ENCODE results near the gene WNT9A. TPM values are rescaled to one million over a fixed set of nuclear protein-coding genes. Genes with fewer than 3 reads are reported as not detected.

The WNT9A gene
- total and polyA plus RNA-seq, 2 experiments from 2014 or later = 1.5 to 2.8 TPM

DNA sequence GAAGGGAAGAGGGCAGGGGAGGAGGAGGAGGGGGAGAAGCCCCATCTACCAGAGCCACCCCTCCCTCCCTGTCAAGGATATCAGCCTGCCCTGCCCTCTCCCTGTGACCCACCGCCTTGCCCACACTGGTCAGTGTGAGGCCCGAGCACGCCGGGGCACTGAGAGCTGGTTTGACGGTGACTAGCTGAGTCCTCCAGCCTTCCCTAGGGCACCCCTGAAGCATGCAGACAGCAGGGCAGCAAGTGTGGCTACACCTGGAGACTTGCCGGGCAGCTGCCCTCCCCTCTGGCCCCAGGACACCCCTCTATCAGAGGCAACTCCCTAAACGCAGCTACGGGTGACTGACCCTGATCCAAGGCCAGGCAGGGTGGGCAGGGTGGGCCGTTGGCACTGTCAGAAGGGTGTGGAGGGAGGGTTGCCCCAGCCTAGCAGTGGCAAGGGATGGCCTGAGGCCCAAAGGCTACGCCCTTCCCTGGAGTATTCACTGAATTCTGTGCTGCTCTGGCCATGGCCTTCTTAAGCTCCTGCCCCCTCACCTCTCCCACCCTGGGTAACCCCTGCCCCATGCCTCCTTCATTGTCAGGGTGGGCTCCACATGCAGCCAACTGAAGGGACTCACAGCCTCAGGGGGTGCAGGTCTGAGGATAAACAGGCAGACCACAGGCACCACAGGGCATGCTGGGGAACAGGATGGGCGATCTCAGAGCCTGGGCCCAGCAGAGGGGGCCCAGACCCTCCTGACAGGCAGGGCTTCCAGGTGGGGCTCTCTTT, 19.6 kb downstream of the WNT9A start:
- Histone ChIP-seq H3K27me3 (no peaks in the 10 kb centered on the region), H3K9me3 (ENCODE audit: low read depth) (no peaks in the 10 kb centered on the region), H2AFZ (no peak overlapping the region), H3K79me2 (no peaks in the 10 kb centered on the region), H3K4me3 (no peak overlapping the region), H3K4me2 (no peak overlapping the region), H4K20me1 (ENCODE audit: insufficient read depth, poor library complexity, severe bottlenecking) (no peaks in the 10 kb centered on the region), H3K36me3 (replicated peaks; ENCODE audit: insufficient read depth, low read depth) (no peaks in the 10 kb centered on the region), H3K27ac (no peak overlapping the region), H3K4me1 (ENCODE audit: insufficient read depth) (no peaks in the 10 kb centered on the region), H3K9me2 (replicated peaks; ENCODE audit: insufficient read depth) (no peaks in the 10 kb centered on the region)
- WGBS (ENCODE audit: low lambda C conversion rate, missing lambda C conversion rate) = 86% methylated on average over 8 of the region's 11 CpGs
- no peak for DNase-seq (ENCODE audit: low spot score)
- TF ChIP-seq, protein P1, sequence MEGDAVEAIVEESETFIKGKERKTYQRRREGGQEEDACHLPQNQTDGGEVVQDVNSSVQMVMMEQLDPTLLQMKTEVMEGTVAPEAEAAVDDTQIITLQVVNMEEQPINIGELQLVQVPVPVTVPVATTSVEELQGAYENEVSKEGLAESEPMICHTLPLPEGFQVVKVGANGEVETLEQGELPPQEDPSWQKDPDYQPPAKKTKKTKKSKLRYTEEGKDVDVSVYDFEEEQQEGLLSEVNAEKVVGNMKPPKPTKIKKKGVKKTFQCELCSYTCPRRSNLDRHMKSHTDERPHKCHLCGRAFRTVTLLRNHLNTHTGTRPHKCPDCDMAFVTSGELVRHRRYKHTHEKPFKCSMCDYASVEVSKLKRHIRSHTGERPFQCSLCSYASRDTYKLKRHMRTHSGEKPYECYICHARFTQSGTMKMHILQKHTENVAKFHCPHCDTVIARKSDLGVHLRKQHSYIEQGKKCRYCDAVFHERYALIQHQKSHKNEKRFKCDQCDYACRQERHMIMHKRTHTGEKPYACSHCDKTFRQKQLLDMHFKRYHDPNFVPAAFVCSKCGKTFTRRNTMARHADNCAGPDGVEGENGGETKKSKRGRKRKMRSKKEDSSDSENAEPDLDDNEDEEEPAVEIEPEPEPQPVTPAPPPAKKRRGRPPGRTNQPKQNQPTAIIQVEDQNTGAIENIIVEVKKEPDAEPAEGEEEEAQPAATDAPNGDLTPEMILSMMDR (IDR thresholded peaks at IDR 0.05; ENCODE audit: poor library complexity) = no peak
- no peak for TF ChIP-seq EZH2phosphoT487 (IDR thresholded peaks at IDR 0.05; ENCODE audit: low read depth, severe bottlenecking, unreplicated experiment)
- TF ChIP-seq EZH2 (IDR thresholded peaks at IDR 0.05; ENCODE audit: borderline replicate concordance) = no peak

GRCh38 chr1:227926896-227927885, 20.5 kb downstream of the WNT9A start:
- Histone ChIP-seq H3K79me2 (no peaks in the 10 kb centered on the region), H3K9me2 (replicated peaks; ENCODE audit: insufficient read depth) (no peaks in the 10 kb centered on the region), H3K36me3 (replicated peaks; ENCODE audit: insufficient read depth, low read depth) (no peaks in the 10 kb centered on the region), H3K4me2 (no peak overlapping the region), H3K27ac (no peak overlapping the region), H3K27me3 (no peaks in the 10 kb centered on the region), H4K20me1 (ENCODE audit: insufficient read depth, poor library complexity, severe bottlenecking) (no peaks in the 10 kb centered on the region), H3K9me3 (ENCODE audit: low read depth) (no peaks in the 10 kb centered on the region), H2AFZ (no peak overlapping the region), H3K4me3 (no peak overlapping the region), H3K4me1 (ENCODE audit: insufficient read depth) (no peaks in the 10 kb centered on the region)
- DNase-seq (ENCODE audit: low spot score) = no peak
- TF ChIP-seq EZH2 (IDR thresholded peaks at IDR 0.05; ENCODE audit: borderline replicate concordance) = no peak
- TF ChIP-seq, protein P1 (IDR thresholded peaks at IDR 0.05; ENCODE audit: poor library complexity) = no peak
- TF ChIP-seq EZH2phosphoT487 (IDR thresholded peaks at IDR 0.05; ENCODE audit: low read depth, severe bottlenecking, unreplicated experiment) = no peak
- WGBS (ENCODE audit: low lambda C conversion rate, missing lambda C conversion rate) = 87% methylated on average over 18 of the region's 20 CpGs

GRCh38 chr1:227926216-227926791, 21.4 kb downstream of the WNT9A start:
- no peak overlapping the region for H3K4me3 ChIP-seq
- H3K27ac ChIP-seq = no peak overlapping the region
- H3K79me2 ChIP-seq = no peaks in the 10 kb centered on the region
- H4K20me1 ChIP-seq (ENCODE audit: insufficient read depth, poor library complexity, severe bottlenecking) = no peaks in the 10 kb centered on the region
- no peak overlapping the region for H3K4me2 ChIP-seq
- H3K9me2 ChIP-seq (replicated peaks; ENCODE audit: insufficient read depth) = no peaks in the 10 kb centered on the region
- no peaks in the 10 kb centered on the region for H3K9me3 ChIP-seq (ENCODE audit: low read depth)
- TF ChIP-seq EZH2 (IDR thresholded peaks at IDR 0.05; ENCODE audit: borderline replicate concordance) = no peak
- TF ChIP-seq, protein P1 (IDR thresholded peaks at IDR 0.05; ENCODE audit: poor library complexity) = no peak
- no peak for TF ChIP-seq EZH2phosphoT487 (IDR thresholded peaks at IDR 0.05; ENCODE audit: low read depth, severe bottlenecking, unreplicated experiment)
- no peaks in the 10 kb centered on the region for H3K4me1 ChIP-seq (ENCODE audit: insufficient read depth)
- no peak for DNase-seq (ENCODE audit: low spot score)
- H2AFZ ChIP-seq = no peak overlapping the region
- no peaks in the 10 kb centered on the region for H3K27me3 ChIP-seq
- H3K36me3 ChIP-seq (replicated peaks; ENCODE audit: insufficient read depth, low read depth) = no peaks in the 10 kb centered on the region
- 89% methylated on average over 11 of the region's 11 CpGs for WGBS (ENCODE audit: low lambda C conversion rate, missing lambda C conversion rate)
